Fibroblast of mammary gland (primary cell): Measurements from ENCODE around the gene MUC4.
"Not testable (repeated sequence)": the region's sequence is repeated elsewhere in the genome, so short reads cannot be mapped to it uniquely, and the experiment has no call there.

Experiments
- DNase-seq: peaks from one replicate; pipeline ENCODE4 v3.0.0-alpha.2; 2010; ENCODE audit warnings: low read depth
- H3K4me3 ChIP-seq: 2 replicates; pipeline ENCODE4 v1.5.1; 2011; ENCODE audit warnings: low read depth, mild to moderate bottlenecking, low read length, moderate library complexity; ENCODE audit not compliant: control insufficient read depth
- CTCF ChIP-seq: conservative IDR thresholded peaks from 2 replicates; pipeline ENCODE4 v1.5.1; 2011; ENCODE audit warnings: low read depth, low read length, inconsistent platforms; ENCODE audit not compliant: control insufficient read depth, insufficient read depth

MUC4 gene

GRCh38 chr3:195711813-195712534 lies 99.8 kb downstream of the MUC4 start:
- no peak overlapping the region for H3K4me3 ChIP-seq
- TF ChIP-seq CTCF: no peak
- no peak for DNase-seq

- not testable (repeated sequence) for H3K4me3 ChIP-seq, DNase-seq
These were observed 100.5 kb downstream of the MUC4 start for GRCh38 chr3:195711091-195711812.

GRCh38 chr3:195710126-195710905 lies 101.4 kb downstream of the MUC4 start:
- not testable (repeated sequence) for DNase-seq, H3K4me3 ChIP-seq

- no peak for TF ChIP-seq CTCF
- DNase-seq: no peak
- H3K4me3 ChIP-seq: no peak overlapping the region
These were observed 102.0 kb downstream of the MUC4 start for GRCh38 chr3:195709676-195710085.

GRCh38 chr3:195708626-195709481 lies 102.9 kb downstream of the MUC4 start:
- DNase-seq: no peak
- TF ChIP-seq CTCF: no peak

GRCh38 chr3:195708061-195708460 lies 103.7 kb downstream of the MUC4 start:
- no peak overlapping the region for H3K4me3 ChIP-seq
- TF ChIP-seq CTCF: no peak
- DNase-seq: no peak

More at GRCh38 chr3:195708626-195709481, 102.9 kb downstream of the MUC4 start:
- no peak overlapping the region for H3K4me3 ChIP-seq
